RCC 7860 (cell line): ENCODE measurements around the gene DTNA.
"Not testable (repeated sequence)": the region's sequence is repeated elsewhere in the genome, so short reads cannot be mapped to it uniquely, and the experiment has no call there.

Experiments used
- DNase-seq: peaks from one replicate; pipeline ENCODE4 v3.0.0-alpha.2; 2015; ENCODE audit warnings: low spot score
- FAIRE-seq: peaks from 2 replicates; lab custom pipeline; 2012; peaks lifted over from hg19 to GRCh38; lab: Jason Lieb, UNC

DTNA gene

GRCh38 chr18:34720220-34720619 is 10.1 kb downstream of the DTNA start:
- no peak for DNase-seq
- no peak for FAIRE-seq

- FAIRE-seq: no peak
These were observed 13.0 kb downstream of the DTNA start for GRCh38 chr18:34723143-34723542.

GRCh38 chr18:34725737-34726136 is 15.6 kb downstream of the DTNA start:
- not testable (repeated sequence) for DNase-seq, FAIRE-seq

More at GRCh38 chr18:34723143-34723542, 13.0 kb downstream of the DTNA start:
- DNase-seq: no peak

DNA sequence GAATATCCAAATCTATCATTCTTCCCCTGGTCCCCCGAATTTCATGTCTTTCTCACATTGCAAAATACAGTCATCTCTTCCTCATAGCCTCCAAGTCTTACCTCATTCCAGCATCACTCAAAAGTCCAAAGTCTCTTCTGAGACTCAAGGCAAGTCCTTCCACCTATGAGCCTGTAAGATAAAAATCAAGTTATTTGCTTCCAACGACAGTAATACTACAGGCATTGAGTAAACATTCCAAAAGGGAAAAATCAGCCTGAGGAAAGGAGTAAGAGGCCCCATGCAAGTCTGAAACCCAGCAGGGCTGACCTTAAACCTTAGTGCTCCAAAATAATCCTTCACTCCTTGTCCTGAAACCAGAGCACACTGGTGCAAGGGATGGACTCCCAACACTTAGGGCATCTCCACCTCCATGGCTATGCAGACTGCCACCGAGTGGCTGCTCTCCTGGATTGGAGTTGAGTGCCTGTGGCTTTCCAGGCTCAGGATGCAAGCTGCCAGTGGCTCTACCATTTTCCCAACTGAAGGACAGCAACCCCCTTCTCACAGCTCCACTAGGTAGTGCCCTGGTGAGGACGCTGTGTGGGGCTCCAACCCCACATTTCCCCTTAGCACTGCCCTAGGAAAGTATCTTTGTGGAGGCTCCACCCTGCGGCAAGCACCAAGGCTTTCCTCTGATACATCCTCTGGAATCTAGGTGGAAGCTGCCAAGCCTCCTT is 16.3 kb downstream of the DTNA start:
- DNase-seq: no peak
- no peak for FAIRE-seq

DNA sequence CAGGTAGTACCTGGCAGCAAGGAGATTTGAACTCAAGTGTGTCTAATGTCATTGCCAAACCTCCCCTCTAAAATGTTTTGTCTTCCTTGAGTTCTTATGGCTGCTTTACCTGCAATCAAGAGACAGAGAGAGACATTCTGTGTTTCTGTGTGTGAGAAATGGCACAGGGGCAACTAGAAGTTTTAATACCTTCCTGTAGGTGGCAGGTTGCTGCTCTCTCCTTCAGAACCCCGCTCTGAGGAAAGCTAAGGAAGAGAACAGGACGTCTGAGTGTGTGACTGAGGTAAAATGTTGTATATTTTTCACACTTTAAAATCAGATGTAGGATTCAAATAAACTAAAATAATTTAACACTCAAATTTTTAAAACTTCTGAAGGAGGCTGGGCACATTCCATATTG is 19.2 kb downstream of the DTNA start:
- DNase-seq (no peak), FAIRE-seq (no peak)

GRCh38 chr18:34729740-34730355 is 19.8 kb downstream of the DTNA start:
- no peak for FAIRE-seq
- DNase-seq: no peak

- no peak for FAIRE-seq
These were observed 20.7 kb downstream of the DTNA start for GRCh38 chr18:34730774-34731173.

GRCh38 chr18:34734056-34734455 is 24.0 kb downstream of the DTNA start:
- FAIRE-seq: no peak
- no peak for DNase-seq

More at GRCh38 chr18:34730774-34731173, 20.7 kb downstream of the DTNA start:
- DNase-seq: no peak

DNA sequence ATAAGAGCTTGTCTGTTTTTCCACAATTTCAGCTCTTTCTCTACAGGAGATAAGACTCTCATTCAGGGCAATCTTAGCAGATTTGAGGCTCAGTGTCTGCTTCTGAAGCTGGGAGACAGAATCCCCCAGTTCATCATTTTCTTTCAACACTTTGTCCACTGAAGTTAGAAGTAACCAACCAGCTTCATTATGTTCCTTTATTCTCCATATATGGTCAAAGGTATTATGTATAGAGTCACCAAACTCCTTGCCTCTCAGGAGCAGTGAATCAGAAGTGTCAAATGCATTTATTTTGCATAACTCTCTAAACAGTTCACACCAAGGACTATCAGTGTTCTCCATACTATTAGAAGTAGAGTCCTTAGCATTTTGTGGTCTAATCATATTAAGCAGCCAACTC is 24.4 kb downstream of the DTNA start:
- not testable (repeated sequence) for FAIRE-seq, DNase-seq

GRCh38 chr18:34738175-34738894 is 28.2 kb downstream of the DTNA start:
- FAIRE-seq (peak; percentile 4), DNase-seq (peak; percentile 19)

DNA sequence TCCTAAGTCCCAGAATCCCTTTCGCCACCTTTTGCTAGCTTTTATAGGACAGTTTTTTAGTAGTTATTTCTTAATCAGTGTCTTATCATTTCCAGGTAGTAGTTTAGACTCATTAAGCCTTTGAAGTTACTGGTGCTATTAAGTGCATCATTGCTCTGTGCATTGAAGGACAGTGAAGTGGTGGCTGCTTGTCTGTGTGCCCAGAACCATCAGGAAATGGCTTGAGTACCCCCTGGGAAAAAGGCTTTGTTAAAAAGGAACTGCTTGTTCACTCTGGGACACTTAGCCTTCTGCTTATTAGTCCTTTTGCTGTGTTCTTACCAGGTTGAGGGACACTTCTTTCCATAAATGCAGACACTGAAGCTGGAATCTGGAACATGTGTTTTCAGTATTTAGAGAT is 30.0 kb downstream of the DTNA start:
- DNase-seq: no peak
- no peak for FAIRE-seq

DNA sequence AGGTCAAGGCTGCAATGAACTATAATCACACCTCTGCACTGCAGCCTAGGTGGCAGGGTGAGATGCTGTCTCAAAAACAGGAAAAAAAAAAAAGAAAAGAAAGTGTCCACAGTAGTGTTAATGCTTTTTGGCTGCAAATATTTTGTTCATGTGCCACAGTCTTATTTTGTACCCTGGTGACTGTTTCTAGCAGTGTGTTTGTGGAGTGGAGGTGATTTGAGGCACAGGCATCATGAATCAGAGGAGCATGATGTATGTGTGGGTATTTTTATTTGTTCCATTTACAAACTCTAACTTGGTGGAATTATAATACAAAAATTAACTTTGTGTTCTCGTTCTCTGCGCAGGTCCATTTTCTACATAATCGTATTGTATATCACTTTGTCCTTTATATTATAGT is 30.6 kb downstream of the DTNA start:
- FAIRE-seq: no peak
- no peak for DNase-seq

DNA sequence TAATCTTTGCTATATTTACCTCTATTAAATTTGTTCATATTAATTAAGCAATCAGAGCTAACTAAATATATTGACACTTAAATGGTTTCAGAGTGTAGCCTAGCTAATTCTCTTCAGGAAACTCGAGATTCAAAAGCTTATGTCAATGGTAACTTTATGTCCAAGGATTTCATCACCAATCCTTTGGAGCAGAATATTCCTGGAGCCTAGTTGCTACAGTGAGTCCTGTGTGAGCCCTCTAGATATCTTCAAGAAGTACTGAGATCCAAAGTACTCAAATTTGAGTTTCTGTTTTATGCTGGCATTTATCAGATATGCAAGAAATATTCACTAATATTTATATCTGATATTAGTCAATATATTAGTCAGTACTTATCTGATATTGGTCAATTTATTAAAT is 31.3 kb downstream of the DTNA start:
- no peak for FAIRE-seq
- no peak for DNase-seq

GRCh38 chr18:34742891-34743341 is 32.8 kb downstream of the DTNA start:
- no peak for FAIRE-seq

DNA sequence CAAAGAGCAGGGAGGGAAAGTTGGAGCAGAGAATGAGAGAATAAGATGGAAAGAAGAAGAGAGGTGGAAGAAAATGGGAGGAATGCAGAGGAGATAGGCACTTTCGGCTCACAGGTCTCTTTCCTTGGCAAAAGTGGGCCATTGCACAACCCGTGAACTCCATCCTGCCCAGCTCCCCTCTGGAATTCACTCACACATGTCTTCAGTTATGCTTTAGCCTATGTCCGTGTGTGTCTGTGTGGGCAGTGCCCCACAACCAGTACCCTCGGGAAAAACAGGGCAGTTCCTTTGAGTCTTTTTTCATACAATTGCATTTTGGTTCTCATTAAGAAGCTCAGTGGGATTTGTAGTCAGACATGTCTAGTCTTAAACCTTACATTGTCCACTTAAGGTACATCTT is 34.5 kb downstream of the DTNA start:
- no peak for DNase-seq
- no peak for FAIRE-seq

More at GRCh38 chr18:34742891-34743341, 32.8 kb downstream of the DTNA start:
- no peak for DNase-seq

GRCh38 chr18:34746614-34747013 is 36.5 kb downstream of the DTNA start:
- FAIRE-seq (no peak), DNase-seq (no peak)

GRCh38 chr18:34749721-34750120 is 39.6 kb downstream of the DTNA start:
- DNase-seq: no peak
- no peak for FAIRE-seq

DNA sequence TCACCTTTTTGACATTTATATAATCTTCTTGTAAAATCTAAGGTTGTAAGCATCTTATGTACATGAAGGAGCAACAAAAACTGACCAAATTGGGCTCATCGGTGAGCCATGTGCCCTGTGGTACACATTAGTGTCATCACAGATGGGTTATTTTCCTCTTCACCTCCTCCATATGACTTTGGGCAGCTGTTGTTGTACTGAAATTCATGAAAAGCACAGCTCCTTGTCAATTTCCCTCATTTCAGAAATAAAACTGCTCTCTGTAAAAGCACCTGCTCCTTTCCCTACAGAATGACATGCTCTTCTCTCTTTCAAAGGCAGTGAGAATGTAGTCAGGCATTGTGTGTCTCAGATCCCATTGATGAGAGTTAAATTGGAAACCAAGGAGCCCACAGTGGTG is 42.0 kb downstream of the DTNA start:
- DNase-seq (no peak), FAIRE-seq (no peak)

DNA sequence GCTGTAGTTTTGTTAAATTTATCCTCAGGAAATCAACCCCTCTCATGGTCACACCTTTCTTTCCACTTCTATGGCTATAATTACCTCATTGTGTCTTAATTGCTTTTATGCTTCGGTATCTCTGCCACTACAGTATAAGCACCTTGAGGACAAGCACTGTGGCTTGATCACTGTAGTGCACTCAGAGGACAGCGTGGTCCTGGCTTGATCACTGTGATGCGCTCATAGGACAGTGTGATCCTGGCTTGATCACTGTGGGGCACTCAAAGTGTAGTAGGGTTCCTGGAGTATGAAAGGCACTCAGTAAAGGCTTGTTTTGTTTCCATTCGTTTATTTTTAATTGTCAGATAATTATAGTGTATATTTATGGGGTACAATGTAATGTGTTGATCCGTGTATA is 44.2 kb downstream of the DTNA start:
- FAIRE-seq (no peak), DNase-seq (no peak)

DNA sequence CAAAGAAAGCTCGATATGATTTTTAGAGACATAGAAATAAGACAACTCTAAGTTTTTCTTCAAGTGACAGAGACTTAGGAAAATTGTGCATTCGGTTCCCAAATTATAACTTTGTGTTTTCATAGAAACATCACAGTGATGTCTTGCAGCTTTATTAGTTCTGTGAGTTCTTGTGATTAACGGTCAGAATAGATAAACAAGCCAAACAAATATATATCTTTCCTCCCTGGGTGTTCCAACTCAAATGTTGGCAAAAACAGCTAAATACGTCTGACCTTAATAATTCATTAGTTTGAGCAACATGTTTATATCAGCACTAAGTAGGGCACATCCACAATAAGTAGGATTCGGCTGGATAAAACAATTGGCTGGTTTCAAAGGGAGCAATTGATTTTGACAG is 47.6 kb downstream of the DTNA start:
- no peak for FAIRE-seq

DNA sequence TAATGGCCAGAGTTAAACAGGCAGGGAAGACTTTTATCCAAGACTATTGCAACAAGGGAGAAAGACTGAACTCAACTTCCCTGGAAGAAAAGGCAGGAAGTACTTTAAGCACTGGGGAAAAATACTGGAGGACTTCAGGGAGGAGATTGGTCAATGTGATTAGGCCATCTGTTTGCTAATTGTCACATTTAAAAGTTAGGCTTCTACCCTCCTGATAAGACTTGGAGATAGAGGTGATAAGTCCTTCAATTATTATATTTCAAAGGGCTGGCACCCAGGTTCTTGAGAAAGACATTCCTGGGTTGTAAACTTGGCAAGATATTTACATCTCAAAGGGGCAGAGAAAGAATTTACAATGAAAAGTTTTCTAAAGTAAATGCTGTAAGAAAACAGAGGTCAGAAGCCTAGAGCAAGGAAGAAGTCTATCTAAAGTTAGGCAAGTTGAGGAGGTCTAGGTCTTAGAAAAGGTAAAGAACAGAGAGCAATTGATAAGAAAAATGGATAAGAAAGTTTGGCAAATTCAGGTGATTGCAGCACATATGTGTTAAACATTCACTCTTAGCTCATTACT is 48.4 kb downstream of the DTNA start:
- DNase-seq (no peak), FAIRE-seq (no peak)

More for the DNA sequence above, 47.6 kb downstream of the DTNA start:
- DNase-seq: no peak
